HG03025 (cell line): ENCODE measurements around the gene SCNN1A.

Source experiments
- ATAC-seq: cut with Tn5 transposase; IDR thresholded peaks from one replicate; pipeline ENCODE4 v1.9.1; 2021; ENCODE audit warnings: mild to moderate bottlenecking, moderate library complexity; ENCODE audit not compliant: unreplicated experiment, low FRiP score

Gene SCNN1A

DNA sequence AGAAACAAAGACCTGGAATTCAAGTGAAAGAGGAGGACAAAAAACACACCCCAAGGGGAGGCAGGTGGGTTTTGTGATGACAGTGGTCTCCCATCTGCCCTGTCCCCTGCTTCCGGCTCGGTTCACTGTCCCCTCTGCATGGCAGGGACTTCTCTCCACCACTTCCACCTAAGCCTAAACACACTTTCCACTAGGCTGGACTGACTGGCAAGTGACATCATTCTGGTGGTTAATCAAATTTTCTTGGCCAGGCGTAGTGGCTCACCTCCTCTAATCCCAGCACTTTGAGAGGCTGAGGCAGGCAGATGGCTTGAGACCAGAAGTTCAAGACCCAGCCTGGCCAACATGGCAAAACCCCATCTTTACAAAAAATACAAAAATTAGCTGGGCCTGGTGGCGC, 53.0 kb downstream of the SCNN1A start:
- ATAC-seq, result no peak

DNA sequence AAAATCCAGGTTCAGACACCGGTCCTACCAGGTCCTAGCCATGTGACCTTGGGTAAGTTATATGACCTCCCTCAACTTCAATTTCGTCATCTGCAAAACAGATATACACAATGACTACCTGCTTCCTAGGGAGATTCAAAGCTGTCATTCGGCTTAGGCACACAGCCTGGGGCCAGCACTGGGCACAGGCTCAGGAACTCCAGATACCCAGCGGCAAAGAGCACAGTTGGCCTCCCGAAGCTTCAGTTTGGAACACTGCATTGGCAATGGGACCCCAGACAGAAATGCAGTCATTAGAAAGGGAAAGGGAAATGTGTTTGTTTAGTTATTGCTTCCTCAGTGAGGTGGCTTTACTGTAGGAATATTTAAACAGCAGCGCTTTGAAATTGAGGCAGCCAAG, 53.5 kb downstream of the SCNN1A start:
- ATAC-seq, result no peak

DNA sequence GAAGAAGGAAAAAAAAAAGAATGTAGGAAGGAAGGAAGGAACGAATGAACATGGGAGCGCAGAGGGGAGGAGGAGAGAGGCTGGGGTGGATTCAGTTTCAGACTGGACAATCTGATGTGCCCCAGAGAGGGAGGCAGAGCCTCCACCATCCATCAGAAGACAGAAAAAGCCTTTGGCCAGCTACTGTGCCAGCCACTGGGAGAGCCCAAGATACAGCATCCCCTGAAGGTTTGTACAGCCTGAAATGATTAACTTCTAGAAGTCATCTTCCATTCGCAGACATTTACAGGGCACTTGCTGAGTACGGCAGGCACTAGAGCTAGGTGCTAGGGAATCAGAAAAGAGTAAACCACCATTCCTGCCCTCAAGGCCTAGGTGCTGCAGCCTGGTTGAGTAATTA, 55.9 kb downstream of the SCNN1A start:
- ATAC-seq, result no peak

DNA sequence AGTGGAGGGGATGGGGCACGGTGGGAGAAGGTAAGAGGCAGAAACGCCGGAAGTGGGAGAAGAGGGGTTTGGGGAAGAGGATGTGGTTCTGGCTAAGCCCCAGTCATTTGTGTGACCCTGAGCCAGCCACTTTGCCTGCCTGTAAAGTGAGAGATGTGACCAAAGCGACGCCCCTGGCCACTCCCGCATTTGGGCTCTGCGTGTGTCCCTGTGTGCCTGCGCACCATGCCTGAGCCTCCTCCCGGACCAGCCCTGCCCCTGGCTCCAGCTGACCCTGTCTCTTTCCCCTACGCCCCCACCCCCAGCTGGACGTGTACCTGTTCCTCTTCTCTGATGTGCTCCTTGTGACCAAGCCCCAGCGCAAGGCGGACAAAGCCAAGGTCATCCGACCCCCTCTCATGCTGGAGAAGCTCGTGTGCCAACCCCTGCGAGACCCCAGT, 56.9 kb downstream of the SCNN1A start:
- no peak for ATAC-seq

DNA sequence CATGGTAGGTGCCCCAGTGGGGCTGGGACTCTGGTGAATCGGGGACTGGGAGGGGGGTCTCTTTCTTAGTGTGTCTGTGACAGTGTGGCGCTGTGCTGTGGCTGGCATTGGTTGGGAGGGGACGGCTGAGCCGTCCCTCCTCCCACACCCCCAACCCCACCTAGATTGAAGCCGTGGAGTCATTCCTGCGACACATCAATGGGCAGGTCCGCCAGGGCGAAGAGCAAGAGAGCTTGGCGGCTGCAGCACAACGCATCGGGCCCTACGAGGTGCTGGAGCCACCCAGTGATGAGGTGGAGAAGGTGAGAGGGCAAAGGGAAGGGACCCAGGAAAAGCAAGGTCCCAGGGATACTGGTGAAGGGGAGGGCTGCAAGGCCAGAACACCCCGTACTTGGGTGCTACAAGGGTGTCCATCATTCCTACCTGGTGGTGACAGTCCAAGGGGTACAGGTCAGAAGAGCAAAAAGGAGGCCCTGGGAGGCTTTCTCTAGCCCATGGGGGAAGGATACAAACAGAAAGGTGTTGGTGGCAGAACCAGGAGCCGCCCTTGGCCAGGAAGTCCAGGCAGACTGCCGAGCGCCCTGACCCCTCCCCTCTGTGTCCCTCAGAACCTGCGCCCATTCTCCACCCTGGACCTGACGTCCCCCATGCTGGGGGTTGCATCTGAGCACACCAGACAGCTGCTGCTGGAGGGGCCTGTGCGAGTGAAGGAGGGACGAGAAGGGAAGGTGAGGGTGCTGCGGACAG, 57.5 kb downstream of the SCNN1A start:
- ATAC-seq, result no peak

DNA sequence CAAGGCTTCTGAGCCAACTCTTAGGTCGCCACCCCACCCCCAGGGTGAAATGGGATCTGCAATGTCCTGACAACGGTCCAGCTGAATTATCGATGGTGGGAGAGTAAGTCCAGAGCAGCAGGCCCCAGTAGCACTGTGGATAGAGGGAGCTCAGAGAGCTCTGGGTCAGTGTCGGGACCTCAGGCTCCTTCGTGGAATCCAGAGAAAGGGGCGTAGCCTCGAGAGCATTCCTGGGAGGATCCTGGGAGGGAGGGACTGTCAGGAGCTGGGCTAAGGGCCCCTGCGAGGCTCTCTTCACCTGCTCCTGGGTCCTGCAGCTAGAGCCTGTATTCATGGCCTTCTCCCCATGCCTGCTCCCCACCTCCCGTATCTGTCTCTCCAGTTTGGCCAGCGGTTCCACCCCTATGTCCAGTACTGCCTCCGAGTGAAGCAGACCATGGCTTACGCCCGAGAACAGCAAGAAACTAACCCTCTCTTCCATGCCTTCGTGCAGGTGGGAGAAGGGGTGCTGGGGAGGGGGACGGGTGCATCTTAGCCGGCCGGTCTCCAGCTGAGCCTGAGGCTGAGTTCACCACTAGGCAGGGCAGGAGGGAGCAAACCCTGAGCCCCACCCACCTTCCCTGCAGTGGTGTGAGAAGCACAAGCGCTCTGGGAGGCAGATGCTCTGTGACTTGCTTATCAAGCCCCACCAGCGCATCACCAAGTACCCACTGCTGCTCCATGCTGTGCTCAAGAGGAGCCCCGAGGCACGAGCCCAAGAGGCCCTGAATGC, 58.3 kb downstream of the SCNN1A start:
- no peak for ATAC-seq

DNA sequence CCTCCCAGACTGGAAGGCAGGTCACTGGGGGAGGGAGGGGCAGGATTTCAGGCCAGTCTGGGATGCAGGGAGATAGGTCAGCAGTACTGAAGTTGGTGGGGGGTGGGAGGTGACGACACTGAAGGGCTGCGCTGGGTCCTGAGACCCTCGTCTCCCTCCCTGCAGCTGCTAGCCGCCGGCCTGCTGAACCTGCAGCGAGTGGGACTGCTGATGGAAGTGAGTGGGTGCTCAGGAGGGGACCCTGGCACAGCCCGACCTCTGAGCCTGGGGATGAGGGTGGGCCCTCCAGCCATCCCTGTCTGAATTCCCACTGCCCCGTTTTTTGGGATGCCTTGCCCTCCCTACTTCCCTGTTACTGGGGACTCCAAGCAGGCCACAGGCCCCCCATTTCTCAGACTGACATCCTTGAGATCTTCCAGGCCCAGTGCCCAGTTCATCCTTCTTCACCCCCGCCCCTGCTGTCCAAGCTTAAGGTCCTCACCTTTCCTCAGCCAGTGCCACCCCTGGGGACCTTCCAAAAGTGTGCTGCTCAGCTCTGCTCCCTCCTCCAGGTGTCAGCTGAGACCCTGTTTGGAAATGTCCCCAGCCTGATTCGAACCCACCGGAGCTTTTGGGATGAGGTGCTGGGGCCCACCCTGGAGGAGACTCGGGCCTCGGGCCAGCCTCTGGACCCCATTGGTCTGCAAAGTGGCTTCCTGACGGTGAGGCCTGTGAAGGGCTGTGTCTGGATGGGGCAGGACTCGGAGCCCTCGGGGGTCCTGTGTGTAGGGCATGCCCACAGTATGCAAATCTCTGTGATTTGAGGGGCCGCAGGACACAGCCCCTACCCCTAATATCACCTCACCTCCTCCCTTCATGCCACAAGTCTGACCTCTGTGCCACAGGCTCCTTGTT, 59.4 kb downstream of the SCNN1A start:
- no peak for ATAC-seq

DNA sequence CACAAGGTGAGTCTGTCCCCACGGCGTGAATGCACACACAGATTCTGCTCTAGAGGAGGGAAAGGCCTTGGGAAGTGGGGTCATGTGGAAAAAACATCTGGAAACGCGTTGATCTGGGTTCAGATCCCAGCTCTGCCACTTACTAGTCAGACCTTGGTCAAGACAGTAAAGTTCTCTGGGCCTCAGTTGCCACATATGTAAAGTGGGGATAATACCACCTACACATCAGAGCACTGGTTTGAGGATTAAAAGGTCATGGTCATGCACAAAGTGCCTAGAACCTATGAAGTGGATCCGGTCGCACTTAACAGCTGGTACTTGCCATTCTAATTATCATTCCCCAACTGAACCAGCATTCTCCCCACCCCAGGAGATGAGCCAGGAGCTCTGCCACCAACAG, 60.2 kb downstream of the SCNN1A start:
- ATAC-seq, result no peak

DNA sequence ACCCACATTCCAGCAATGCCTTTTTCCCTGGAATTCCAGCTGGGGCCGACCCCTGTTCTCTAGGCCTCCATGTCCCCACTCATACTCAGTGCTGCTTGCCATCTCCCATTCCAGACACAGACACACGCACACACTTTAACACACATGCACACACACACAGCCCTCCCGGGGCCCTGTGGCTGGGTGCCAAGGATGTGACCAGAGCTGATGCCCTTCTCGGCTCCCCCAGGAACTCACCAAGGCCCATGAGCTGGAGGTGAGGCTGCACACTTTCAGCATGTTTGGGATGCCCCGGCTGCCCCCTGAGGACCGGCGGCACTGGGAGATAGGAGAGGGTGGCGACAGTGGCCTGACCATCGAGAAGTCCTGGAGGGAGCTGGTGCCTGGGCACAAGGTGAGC, 60.6 kb downstream of the SCNN1A start:
- no peak for ATAC-seq

DNA sequence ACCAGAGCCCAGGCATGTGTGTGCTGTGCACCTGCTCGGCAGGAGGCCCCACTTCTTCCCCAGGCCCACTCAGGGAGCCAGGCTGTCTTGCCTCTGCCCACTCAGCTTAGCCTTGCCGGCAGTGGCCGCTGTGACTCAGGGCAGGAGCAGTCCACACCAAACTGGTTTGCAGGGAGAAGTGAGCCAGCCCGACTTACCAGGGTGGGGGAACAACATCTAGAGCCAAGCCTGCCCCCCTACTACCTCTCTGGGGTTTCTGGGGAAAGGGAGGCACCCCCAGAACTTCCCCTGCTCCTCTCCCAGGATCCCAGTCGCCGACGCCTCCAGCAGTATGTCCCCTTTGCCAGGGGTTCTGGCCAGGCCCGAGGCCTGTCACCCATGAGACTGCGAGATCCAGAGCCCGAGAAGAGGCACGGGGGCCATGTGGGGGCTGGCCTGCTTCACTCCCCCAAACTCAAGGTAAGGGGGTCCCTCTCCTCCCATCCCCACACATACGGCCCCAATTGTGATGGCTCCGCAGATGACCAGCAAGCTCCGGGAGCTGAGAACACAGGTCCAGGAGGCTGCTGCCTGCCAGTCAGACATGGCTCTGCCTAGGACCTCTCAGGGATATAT, 61.9 kb downstream of the SCNN1A start:
- no peak for ATAC-seq

DNA sequence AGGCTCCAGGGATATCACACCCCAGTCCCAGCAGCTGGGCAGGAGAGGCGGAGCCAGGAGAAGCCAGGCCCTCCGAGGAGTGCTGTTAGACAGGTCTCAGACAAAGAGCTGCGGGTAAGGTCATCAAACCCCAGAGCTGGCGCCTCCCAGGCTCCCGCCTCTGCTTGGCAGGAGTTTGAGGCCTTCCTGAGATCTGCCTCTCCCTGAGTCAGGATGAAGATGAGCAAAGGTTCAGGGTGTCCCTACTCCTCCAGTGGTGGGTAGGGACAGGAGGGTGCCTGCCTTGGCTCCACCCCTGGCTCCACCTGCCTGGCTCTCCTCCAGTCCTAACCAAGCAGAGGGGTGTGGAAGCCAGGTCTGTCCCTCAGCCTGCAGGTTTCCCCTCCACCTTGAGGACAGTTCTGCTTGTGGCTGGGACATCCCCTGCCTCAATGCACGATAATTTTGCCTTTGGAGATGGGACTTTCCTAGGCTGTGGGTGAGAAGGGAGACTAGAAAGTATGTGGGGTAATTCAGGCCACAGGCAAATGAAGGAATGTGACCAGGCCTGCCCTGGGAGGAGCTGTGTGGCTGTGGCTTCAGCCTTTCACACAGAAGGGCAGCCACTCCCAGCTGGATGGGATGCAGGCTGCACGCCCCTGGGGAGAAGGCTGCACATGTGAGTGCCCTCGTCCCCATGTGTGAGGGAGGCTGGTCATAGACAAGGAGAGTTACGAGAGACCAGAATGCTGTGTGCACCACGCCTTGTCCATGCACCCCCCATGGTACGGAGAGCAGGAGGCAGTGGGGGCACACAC, 62.6 kb downstream of the SCNN1A start:
- ATAC-seq, result no peak

DNA sequence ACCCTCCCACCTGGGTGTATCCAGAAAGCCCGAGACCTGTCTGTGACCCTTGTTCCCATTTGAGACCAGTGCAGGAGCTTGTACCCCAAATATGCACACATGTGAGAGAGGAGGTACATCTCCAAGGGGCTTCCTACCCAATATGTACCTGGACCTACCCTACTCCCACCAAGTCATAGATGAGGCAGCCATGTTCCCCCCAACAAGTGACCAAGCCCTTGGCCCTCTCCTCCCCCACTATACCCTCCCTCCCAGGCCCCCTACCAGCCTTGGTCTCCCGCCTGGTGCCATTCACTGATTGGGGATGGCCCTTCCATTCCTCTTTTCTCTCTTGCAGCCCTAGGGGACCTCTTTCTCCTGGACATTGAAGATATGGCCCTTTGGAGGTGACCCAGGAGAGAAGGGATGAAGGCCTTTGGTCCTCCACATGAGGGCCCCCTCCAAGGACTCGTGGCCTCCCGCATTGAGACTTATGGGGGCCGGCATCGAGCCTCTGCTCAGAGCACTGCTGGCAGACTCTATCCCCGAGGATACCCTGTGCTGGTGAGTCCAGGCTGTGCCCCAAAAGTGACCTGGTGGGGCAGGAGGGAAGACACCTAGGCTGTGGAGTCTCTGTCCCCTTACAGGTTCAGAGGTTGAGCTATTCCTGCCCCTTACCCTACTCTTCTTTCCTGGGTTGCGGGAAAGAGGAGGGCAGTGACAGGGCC, 63.4 kb downstream of the SCNN1A start:
- ATAC-seq, result no peak

DNA sequence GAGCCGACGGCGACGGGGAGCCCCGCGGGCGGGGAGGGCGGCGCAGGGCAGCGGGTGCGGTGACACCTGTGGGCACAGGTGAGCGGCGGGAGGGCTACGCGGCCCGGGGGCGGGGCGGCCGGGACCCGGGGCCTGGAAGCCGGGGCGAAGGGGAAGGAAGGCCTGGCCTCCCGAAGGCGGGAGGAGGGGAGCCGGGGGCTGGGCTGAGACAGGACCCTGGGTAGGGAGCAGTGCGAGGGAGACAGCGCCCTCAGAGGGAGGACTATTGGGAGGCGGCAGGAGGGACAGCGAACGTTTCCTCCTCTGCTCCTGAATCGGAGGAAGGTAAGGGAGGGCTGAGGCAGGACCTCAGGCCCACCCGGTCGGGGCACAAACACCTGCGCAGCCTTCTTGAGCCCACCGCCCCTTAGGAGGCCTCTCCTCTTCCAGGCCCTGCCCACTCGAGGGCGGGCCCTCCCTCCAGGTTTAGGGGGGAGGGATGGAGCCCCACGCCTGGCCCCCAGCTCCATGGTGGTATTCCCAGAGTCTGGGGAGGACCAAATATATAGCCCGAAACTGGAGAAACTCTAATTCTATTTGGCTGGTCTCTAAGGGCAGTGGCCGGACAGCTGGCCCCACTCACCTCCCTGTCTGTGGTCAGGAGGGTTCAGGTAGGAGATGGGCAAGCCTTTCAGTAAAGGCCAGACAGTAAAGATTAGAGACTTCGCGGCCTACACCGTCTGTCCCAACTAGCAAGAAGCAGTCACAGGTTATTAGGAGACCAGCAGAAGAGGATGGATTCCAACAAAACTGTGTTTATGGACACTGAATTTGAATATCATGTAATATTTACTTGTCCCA, 64.4 kb downstream of the SCNN1A start:
- no peak for ATAC-seq

DNA sequence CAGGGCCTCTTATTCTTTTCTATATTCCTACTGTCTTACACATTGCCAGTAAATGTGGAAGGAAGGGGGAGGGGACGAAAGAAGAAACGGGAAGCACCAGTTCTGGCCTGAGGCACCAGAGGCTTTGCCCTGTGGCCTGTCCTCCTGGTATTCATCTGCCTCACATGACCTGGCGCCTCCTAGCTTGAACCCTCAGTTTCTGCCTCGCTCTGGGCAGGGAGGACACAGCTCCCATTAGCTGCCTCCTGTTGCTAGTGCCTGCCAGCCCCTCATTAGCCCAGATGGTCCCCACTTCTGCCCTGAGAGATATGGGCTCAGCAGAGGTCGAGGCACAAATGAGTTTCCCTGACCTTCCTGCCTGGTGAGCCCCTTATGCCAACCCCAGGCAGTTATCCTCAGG, 67.8 kb downstream of the SCNN1A start:
- ATAC-seq, result no peak

DNA sequence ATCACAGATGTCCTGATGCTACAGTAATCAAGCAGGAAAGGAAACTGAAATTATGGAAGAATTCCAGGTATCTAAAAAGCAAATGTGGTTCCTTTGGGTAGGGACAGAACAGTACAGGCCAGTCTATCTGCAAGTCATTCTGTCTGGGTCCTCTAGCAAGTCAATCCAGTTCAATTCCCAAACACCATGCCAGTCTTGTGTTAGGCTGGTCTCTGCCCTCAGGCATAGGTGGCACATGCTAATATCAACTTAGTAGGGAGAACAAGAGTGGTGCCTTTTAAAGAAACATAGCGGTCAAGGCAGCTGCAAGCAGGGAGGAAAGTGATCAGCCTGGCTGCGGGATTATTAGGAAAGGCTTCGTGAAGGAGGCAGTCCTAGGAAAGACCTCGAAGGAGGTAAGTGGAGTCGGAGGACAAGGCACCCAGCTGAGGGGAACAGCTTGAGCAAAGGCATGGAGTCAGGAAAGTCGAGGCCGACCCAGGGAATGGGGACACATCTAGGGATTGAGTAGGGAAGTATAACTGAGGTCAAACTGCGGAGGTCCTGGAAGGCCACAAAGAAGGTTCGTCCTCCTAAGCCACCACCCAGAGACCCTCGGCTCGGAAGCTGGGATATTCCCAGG, 68.7 kb downstream of the SCNN1A start:
- ATAC-seq, result no peak

DNA sequence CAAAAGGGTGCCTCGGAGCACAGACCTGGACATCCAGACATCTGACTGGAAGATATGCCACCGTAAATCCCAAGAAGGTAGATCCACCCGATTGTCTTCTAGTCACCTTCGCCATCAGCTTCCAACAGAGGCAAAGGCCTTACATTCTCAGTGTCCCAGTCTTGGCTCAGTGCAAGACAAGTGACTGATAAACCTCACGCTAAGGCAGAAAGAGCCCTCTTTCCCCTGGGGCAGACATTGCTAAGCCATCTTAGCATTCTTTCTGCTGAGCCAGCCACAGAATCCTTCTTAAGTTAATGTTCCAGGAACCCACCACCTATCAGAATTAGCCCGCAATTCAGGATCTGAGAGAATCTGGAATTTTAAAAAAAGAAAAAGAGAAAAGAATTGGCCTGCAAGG, 69.2 kb downstream of the SCNN1A start:
- no peak for ATAC-seq

DNA sequence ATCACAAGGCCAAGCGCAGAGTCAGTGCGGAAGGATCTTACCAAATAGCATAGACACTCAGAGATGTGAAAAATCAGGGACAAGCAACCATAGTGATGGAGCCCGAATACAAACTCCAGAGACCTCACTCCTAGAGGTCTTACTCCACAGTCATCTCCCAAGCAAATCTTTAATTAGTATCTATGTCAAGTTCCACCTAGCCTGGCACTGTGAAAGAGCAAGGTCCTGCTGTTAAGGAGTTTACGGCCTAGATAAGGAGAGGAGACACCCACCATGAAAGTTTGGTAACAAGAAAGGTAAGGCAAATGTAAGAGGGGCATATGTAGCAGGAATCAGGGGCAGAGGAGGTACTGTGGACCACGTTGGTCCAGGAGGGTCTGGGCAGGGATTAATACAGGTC, 72.3 kb downstream of the SCNN1A start:
- no peak for ATAC-seq

DNA sequence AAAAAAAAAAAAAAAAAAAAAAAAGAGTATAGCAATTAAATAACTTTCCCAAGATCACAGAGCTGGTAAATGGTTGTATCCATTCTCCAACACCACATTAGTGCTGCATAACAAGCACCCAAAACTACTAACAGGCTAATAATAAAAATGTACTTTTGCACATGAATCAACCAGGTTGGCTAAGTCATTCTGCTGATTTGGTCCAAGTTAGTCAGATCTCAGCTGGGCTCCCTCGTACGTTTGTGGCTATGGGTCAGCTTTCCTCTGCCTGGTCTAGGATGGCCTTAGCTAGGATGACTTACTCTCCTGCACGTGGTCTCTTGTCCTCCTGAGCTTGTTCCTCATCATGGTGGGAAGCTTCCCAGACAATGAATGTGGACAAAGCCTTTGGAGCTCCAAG, 72.7 kb downstream of the SCNN1A start:
- ATAC-seq, result no peak
